ENCODE data around the gene TMA7.
A peak's percentile ranks its signal among the peaks of the same experiment; 100 is the strongest.

Gene TMA7

GRCh38 chr3:48423883-48424695, 16.0 kb upstream of the TMA7 start:
- no peak for DNase-seq

GRCh38 chr3:48425281-48425812, 14.7 kb upstream of the TMA7 start:
- peak; percentile 17 for DNase-seq

GRCh38 chr3:48426401-48426909, 13.6 kb upstream of the TMA7 start:
- no peak for DNase-seq

- DNase-seq, result peak; percentile 10
Observed at GRCh38 chr3:48426944-48427629, 13.0 kb upstream of the TMA7 start.

- no peak for DNase-seq
Observed at GRCh38 chr3:48427630-48427962, 12.5 kb upstream of the TMA7 start.

GRCh38 chr3:48428088-48428571, 11.9 kb upstream of the TMA7 start:
- DNase-seq, result no peak

GRCh38 chr3:48428572-48429316, 11.3 kb upstream of the TMA7 start:
- peak; percentile 35 for DNase-seq

- peak; percentile 52 for DNase-seq
Observed at GRCh38 chr3:48429317-48429959, 10.6 kb upstream of the TMA7 start.

- DNase-seq, result peak; percentile 33
Observed at GRCh38 chr3:48429960-48430707, 9.9 kb upstream of the TMA7 start, which contains the start of gene PLXNB1. Gene PLXNB1, minus strand, starts transcription at chr3:48430086. Its CDS starts 5,475 bp downstream, at chr3:48424611.

GRCh38 chr3:48430708-48431101, 9.4 kb upstream of the TMA7 start:
- DNase-seq, result no peak

GRCh38 chr3:48431224-48432029, 8.6 kb upstream of the TMA7 start:
- no peak for DNase-seq

- DNase-seq, result no peak
Observed at GRCh38 chr3:48432411-48433371, 7.4 kb upstream of the TMA7 start.

GRCh38 chr3:48433472-48434118, 6.5 kb upstream of the TMA7 start:
- DNase-seq, result peak; percentile 19

GRCh38 chr3:48434591-48435222, 5.3 kb upstream of the TMA7 start:
- no peak for DNase-seq

- DNase-seq, result no peak
Observed at GRCh38 chr3:48435223-48435595, 4.8 kb upstream of the TMA7 start.

GRCh38 chr3:48435774-48436476, 4.1 kb upstream of the TMA7 start:
- DNase-seq, result peak; percentile 76

- no peak for DNase-seq
Observed at GRCh38 chr3:48436477-48436787, 3.6 kb upstream of the TMA7 start.

- DNase-seq, result no peak
Observed at GRCh38 chr3:48436855-48437254, 3.2 kb upstream of the TMA7 start.
